MM.1S (cell line): ENCODE measurements around the gene SPEM2.

Experiments used
- EZH2phosphoT487 ChIP-seq: fragments of 300-600 bp; sonication (generic); IDR thresholded peaks from 2 replicates; pipeline ENCODE4 v1.6.1; 2018; ENCODE audit warnings: antibody characterized with exemption, low read length
- TF ChIP-seq, protein P1 (sequence below): fragments of 300-600 bp; sonication (generic); IDR thresholded peaks from 2 replicates; pipeline ENCODE4 v1.5.1; 2016; ENCODE audit warnings: antibody characterized with exemption, low read length, mixed read lengths

DNA sequence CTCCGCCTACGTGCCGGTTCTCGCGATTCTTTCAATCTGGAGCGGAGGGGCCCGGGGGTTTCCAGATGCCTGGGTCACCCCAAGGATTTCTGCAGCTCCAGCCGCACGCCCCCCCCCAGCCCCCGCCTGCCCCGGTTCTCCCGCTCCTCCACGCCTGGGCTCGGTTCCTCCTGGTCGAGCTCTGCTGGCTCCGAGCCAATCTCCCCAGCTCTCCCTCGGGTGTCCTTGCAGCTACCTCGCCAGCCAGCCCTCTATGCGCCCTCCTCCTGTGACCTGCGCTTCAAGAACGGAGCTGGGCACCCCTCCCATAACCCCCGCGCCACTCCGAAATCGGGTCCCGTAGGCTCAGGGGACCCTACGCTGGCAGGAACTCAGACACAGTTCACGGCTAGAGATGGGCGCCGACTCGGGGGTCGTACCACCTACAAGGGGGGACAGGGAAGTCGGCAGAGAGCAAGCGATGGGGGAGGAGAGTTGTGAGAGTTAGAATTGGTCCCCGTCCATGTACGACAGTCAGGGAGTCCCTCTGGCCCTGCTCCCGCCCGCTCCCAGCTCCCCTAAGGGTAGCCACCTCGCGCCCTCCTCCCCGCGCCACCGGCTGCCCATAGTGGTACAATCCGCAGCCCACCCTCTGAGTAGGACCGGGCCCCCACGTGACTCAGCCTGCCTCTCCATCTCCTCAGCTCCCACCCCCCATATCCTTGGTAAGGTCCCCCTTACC is 14.9 kb downstream of the SPEM2 start:
- TF ChIP-seq, protein P1, sequence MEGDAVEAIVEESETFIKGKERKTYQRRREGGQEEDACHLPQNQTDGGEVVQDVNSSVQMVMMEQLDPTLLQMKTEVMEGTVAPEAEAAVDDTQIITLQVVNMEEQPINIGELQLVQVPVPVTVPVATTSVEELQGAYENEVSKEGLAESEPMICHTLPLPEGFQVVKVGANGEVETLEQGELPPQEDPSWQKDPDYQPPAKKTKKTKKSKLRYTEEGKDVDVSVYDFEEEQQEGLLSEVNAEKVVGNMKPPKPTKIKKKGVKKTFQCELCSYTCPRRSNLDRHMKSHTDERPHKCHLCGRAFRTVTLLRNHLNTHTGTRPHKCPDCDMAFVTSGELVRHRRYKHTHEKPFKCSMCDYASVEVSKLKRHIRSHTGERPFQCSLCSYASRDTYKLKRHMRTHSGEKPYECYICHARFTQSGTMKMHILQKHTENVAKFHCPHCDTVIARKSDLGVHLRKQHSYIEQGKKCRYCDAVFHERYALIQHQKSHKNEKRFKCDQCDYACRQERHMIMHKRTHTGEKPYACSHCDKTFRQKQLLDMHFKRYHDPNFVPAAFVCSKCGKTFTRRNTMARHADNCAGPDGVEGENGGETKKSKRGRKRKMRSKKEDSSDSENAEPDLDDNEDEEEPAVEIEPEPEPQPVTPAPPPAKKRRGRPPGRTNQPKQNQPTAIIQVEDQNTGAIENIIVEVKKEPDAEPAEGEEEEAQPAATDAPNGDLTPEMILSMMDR: no peak
- no peak for TF ChIP-seq EZH2phosphoT487
